ENCODE data around the gene BRI3. TPM values are rescaled to one million over a fixed set of nuclear protein-coding genes. Genes with fewer than 3 reads are reported as not detected.

The BRI3 gene
- total RNA-seq, 1 donor, result 95.9 TPM

DNA sequence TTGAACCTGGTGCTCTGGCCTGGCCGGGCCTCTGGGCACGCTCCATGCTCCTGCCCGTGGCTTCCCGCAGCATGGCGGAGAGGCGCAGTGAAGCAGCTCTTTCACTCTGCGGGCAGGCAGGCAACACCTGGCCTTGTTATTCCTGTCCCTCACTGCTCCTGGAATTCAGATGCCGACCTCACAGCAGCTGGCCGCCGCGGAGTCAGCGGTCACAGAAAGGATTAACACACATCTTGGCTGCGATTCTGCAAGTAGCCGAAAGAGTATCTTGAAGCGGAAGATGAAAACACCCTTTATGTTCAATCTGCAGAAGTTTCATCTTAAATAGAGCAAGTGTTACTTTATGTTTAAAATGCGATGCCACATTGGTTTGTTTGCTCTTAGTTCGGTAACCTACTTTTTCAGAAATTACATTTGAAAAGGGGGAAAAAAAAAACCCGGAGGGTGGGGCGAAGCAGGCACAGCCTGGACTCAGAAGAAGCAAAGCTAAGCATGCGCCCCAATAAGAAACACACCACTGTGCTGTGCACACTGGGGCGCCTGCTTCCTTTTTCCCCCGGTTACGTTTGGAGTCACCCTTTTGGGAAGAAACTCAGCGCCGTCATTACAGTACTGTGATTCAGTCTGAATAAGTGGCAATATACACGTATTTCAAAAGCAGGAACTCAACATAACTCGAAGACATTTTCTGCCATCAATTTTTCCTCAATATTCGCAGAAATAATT lies 42.3 kb downstream of the BRI3 start:
- Histone ChIP-seq H3K4me3 (ENCODE audit: insufficient read depth, low read length) (peak overlapping the region; percentile 74), H4K20me1 (ENCODE audit: insufficient read depth, low read length) (no peaks in the 10 kb centered on the region), H3K36me3 (ENCODE audit: insufficient read depth, low read length) (no peaks in the 10 kb centered on the region), H3K27me3 (ENCODE audit: insufficient read depth, low read length) (no peaks in the 10 kb centered on the region), H3K4me2 (ENCODE audit: insufficient read depth, low read length) (peak overlapping the region; percentile 93), H2AFZ (ENCODE audit: low read length) (peak overlapping the region; percentile 93), H3K27ac (ENCODE audit: low read depth, low read length) (peak overlapping the region; percentile 61), H3K79me2 (ENCODE audit: insufficient read depth, low read length) (peaks cover 3% of the 10 kb centered on the region), H3K4me1 (ENCODE audit: insufficient read depth, low read length) (peaks cover 27% of the 10 kb centered on the region), H3K9me3 (ENCODE audit: low read depth, low read length) (no peaks in the 10 kb centered on the region)
- peak; percentile 81 for DNase-seq (ENCODE audit: insufficient read length, low spot score, missing footprints)
- TF ChIP-seq, protein P1, sequence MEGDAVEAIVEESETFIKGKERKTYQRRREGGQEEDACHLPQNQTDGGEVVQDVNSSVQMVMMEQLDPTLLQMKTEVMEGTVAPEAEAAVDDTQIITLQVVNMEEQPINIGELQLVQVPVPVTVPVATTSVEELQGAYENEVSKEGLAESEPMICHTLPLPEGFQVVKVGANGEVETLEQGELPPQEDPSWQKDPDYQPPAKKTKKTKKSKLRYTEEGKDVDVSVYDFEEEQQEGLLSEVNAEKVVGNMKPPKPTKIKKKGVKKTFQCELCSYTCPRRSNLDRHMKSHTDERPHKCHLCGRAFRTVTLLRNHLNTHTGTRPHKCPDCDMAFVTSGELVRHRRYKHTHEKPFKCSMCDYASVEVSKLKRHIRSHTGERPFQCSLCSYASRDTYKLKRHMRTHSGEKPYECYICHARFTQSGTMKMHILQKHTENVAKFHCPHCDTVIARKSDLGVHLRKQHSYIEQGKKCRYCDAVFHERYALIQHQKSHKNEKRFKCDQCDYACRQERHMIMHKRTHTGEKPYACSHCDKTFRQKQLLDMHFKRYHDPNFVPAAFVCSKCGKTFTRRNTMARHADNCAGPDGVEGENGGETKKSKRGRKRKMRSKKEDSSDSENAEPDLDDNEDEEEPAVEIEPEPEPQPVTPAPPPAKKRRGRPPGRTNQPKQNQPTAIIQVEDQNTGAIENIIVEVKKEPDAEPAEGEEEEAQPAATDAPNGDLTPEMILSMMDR (IDR thresholded peaks at IDR 0.05; ENCODE audit: extremely low read depth, low read depth, low read length), result no peak

DNA sequence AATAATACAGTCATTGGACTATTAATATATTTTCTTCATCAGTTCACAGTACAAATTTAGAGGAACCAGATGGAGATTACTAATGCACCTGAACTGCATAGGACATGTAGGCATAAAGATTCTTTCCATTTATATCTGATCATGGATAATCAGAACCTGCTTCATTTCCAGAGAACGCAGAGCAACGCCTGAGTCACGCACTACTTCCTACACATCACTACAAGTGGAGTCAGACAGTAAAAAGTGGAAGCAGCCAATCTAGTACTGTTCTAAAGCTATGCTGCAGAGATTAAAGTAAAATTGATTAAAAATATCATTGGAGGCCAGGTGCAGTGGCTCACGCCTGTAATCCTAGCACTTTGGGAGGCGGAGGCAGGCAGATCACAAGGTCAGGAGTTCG lies 43.3 kb downstream of the BRI3 start:
- H3K27me3 ChIP-seq (ENCODE audit: insufficient read depth, low read length), result no peaks in the 10 kb centered on the region
- peaks cover 3% of the 10 kb centered on the region for H3K79me2 ChIP-seq (ENCODE audit: insufficient read depth, low read length)
- H3K36me3 ChIP-seq (ENCODE audit: insufficient read depth, low read length), result no peaks in the 10 kb centered on the region
- no peak overlapping the region for H2AFZ ChIP-seq (ENCODE audit: low read length)
- no peak overlapping the region for H3K27ac ChIP-seq (ENCODE audit: low read depth, low read length)
- TF ChIP-seq, protein P1 (IDR thresholded peaks at IDR 0.05; ENCODE audit: extremely low read depth, low read depth, low read length), result no peak
- no peak overlapping the region for H3K4me2 ChIP-seq (ENCODE audit: insufficient read depth, low read length)
- no peaks in the 10 kb centered on the region for H4K20me1 ChIP-seq (ENCODE audit: insufficient read depth, low read length)
- H3K9me3 ChIP-seq (ENCODE audit: low read depth, low read length), result no peaks in the 10 kb centered on the region
- H3K4me3 ChIP-seq (ENCODE audit: insufficient read depth, low read length), result no peak overlapping the region
- peaks cover 37% of the 10 kb centered on the region for H3K4me1 ChIP-seq (ENCODE audit: insufficient read depth, low read length)
- DNase-seq (ENCODE audit: insufficient read length, low spot score, missing footprints), result no peak

DNA sequence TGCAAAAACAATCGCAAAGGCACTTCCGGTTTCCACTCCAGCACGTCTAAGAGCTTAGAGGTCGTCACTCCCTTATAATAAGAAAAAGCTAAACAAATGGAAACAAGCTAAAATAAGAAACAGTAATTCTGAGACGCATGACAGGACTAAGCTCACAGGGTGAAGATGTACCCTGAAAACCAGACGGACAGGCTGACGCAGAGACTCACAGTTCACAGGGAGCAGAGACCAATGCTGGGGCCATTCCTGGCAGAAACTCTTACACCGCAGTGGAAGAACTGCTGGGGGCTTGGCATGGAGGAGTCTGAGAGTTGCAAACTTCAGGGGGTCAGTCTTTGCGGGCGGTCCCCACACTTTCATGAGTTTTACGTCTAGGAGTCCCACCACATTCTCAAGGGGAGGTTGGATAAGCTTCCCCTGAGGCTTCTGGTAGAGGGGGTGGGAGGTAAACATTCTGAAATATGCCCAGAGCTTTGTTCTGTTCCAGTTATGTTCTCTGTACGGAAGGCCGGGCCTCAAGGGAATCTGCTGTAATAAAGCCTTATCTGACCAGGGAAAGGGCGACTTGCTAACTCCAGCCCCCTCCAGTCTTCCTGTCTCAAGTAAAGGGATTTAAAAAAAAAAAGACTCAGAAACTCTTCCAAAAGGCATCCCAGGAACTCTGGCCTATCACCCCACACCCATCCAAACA lies 47.8 kb downstream of the BRI3 start:
- no peak for DNase-seq (ENCODE audit: insufficient read length, low spot score, missing footprints)
- TF ChIP-seq, protein P1 (IDR thresholded peaks at IDR 0.05; ENCODE audit: extremely low read depth, low read depth, low read length), result no peak
- no peaks in the 10 kb centered on the region for H3K79me2 ChIP-seq (ENCODE audit: insufficient read depth, low read length)
- H3K4me2 ChIP-seq (ENCODE audit: insufficient read depth, low read length), result peak overlapping the region; percentile 65
- no peaks in the 10 kb centered on the region for H3K9me3 ChIP-seq (ENCODE audit: low read depth, low read length)
- peak overlapping the region; percentile 74 for H2AFZ ChIP-seq (ENCODE audit: low read length)
- H4K20me1 ChIP-seq (ENCODE audit: insufficient read depth, low read length), result no peaks in the 10 kb centered on the region
- peak overlapping the region; percentile 45 for H3K4me3 ChIP-seq (ENCODE audit: insufficient read depth, low read length)
- peak overlapping the region; percentile 97 for H3K27ac ChIP-seq (ENCODE audit: low read depth, low read length)
- H3K36me3 ChIP-seq (ENCODE audit: insufficient read depth, low read length), result no peaks in the 10 kb centered on the region
- peaks cover 27% of the 10 kb centered on the region for H3K4me1 ChIP-seq (ENCODE audit: insufficient read depth, low read length)
- no peaks in the 10 kb centered on the region for H3K27me3 ChIP-seq (ENCODE audit: insufficient read depth, low read length)

DNA sequence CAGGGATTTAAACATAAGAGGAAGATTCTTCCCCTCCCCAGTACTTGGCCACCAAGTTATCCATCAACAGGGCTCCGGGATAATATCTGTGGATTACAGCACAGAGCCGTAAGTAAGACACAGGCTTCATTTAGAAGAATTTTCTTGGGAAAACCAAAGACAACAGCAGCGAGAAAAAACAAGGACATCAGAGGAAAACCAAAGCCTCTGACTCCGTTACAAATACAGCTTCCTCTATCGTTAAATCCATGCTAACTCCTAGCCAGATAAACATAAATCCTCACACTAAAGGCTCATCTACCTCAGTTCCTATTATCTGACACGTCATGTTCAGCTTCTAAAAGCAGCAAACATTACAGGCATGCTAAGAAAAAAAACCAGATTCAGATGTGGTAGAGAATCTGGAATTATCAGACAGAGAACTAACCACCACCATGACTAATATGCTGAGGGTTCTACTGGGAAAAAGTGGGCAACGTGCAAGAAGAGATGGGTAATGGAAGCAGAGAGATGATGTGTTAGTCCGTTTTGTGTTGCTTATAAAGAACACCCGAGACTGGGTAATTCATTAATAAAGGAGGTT lies 48.4 kb downstream of the BRI3 start:
- H3K27ac ChIP-seq (ENCODE audit: low read depth, low read length), result peak overlapping the region; percentile 97
- TF ChIP-seq, protein P1 (IDR thresholded peaks at IDR 0.05; ENCODE audit: extremely low read depth, low read depth, low read length), result no peak
- H3K27me3 ChIP-seq (ENCODE audit: insufficient read depth, low read length), result no peaks in the 10 kb centered on the region
- H3K4me2 ChIP-seq (ENCODE audit: insufficient read depth, low read length), result peak overlapping the region; percentile 65
- peak overlapping the region; percentile 74 for H2AFZ ChIP-seq (ENCODE audit: low read length)
- H3K4me3 ChIP-seq (ENCODE audit: insufficient read depth, low read length), result peak overlapping the region; percentile 45
- H3K9me3 ChIP-seq (ENCODE audit: low read depth, low read length), result no peaks in the 10 kb centered on the region
- DNase-seq (ENCODE audit: insufficient read length, low spot score, missing footprints), result no peak
- H3K4me1 ChIP-seq (ENCODE audit: insufficient read depth, low read length), result peaks cover 26% of the 10 kb centered on the region
- no peaks in the 10 kb centered on the region for H3K79me2 ChIP-seq (ENCODE audit: insufficient read depth, low read length)
- no peaks in the 10 kb centered on the region for H4K20me1 ChIP-seq (ENCODE audit: insufficient read depth, low read length)
- no peaks in the 10 kb centered on the region for H3K36me3 ChIP-seq (ENCODE audit: insufficient read depth, low read length)
